Stimulated activated naive CD4-positive, alpha-beta T cell treated with Interleukin-2 at 50 U/mL for 16 hours (primary cell): ENCODE results near the gene PLIN5.
"Not testable (repeated sequence)": the region's sequence is repeated elsewhere in the genome, so short reads cannot be mapped to it uniquely, and the experiment has no call there.

Experiments
- DNase-seq: peaks from one replicate; lab custom pipeline; 2025; lab: John Stamatoyannopoulos, UW

Gene PLIN5

GRCh38 chr19:4542896-4543841, 8.1 kb upstream of the PLIN5 start:
- no peak for DNase-seq

GRCh38 chr19:4541806-4542145, 6.8 kb upstream of the PLIN5 start:
- not testable (repeated sequence) for DNase-seq

GRCh38 chr19:4541114-4541805, 6.2 kb upstream of the PLIN5 start:
- DNase-seq = no peak

GRCh38 chr19:4539693-4540581, 4.9 kb upstream of the PLIN5 start, which contains the start of gene LRG1:
Gene LRG1 (minus strand): TSS chr19:4540036. CDS start chr19:4540013, 23 bp downstream.
- DNase-seq = no peak

- no peak for DNase-seq
Observed at GRCh38 chr19:4539169-4539692, 4.2 kb upstream of the PLIN5 start.

- DNase-seq = no peak
Observed at GRCh38 chr19:4538601-4538954, 3.6 kb upstream of the PLIN5 start.

GRCh38 chr19:4537953-4538600, 3.1 kb upstream of the PLIN5 start:
- no peak for DNase-seq

GRCh38 chr19:4536798-4537197, 1.8 kb upstream of the PLIN5 start:
- DNase-seq = no peak

GRCh38 chr19:4533835-4534424, 1.1 kb downstream of the PLIN5 start:
- no peak for DNase-seq

GRCh38 chr19:4533334-4533733, 1.7 kb downstream of the PLIN5 start:
- DNase-seq = no peak

GRCh38 chr19:4531562-4532165, 3.4 kb downstream of the PLIN5 start:
- no peak for DNase-seq

GRCh38 chr19:4529924-4530522, 5.0 kb downstream of the PLIN5 start:
- no peak for DNase-seq

GRCh38 chr19:4528843-4529242, 6.2 kb downstream of the PLIN5 start:
- DNase-seq = no peak

GRCh38 chr19:4527377-4527776, 7.6 kb downstream of the PLIN5 start:
- not testable (repeated sequence) for DNase-seq

- no peak for DNase-seq
Observed at GRCh38 chr19:4525563-4526002, 9.4 kb downstream of the PLIN5 start.

- DNase-seq = peak; percentile 52
Observed at GRCh38 chr19:4524808-4525562, 10.0 kb downstream of the PLIN5 start.

- no peak for DNase-seq
Observed at GRCh38 chr19:4523306-4524110, 11.5 kb downstream of the PLIN5 start.

- DNase-seq = no peak
Observed at GRCh38 chr19:4522291-4523002, 12.6 kb downstream of the PLIN5 start.
